ENCODE data around the gene CREG2.

Gene CREG2

DNA sequence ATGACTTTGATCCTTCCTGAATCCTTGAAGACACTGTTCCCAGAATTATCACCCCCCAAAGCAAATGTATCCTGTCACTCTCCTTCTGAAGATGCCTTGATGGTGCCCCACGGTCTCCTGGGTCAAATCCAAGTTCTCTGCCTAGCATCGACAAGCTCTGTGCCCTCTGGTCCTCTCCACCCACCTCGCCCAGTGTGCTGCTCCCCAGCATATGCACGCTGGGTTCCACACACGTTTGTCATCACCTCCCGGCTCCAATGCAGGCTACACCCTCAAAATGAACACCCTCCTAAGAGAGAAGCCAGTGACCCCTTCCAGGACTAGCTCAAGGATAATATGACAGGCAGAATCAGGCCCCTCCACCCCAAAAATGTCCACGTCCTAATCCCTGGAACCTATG lies 39.5 kb upstream of the CREG2 start:
- ChIA-PET POLR2A (no interaction called here), CTCF (no interaction called here)
- no peak for TF ChIP-seq BHLHE40 (IDR thresholded peaks at IDR 0.05; ENCODE audit: borderline replicate concordance)
- TF ChIP-seq NFRKB (IDR thresholded peaks at IDR 0.05) = no peak
- TF ChIP-seq HDGF (IDR thresholded peaks at IDR 0.05; ENCODE audit: borderline replicate concordance) = no peak
- no peak for TF ChIP-seq ARNT (IDR thresholded peaks at IDR 0.05)
- no peak for TF ChIP-seq LEF1 (IDR thresholded peaks at IDR 0.05; ENCODE audit: borderline replicate concordance)
- TF ChIP-seq FOXA1 (IDR thresholded peaks at IDR 0.05) = no peak
- no peak for TF ChIP-seq L3MBTL2 (conservative IDR thresholded peaks at IDR 0.05)
- TF ChIP-seq FOXK2 (IDR thresholded peaks at IDR 0.05) = no peak
- TF ChIP-seq CTBP1 (IDR thresholded peaks at IDR 0.05; ENCODE audit: borderline replicate concordance) = no peak
- no peak for TF ChIP-seq SP1 (IDR thresholded peaks at IDR 0.05)
- no peak for TF ChIP-seq FOXM1 (IDR thresholded peaks at IDR 0.05; ENCODE audit: borderline replicate concordance)
- DNase-seq (ENCODE audit: extremely low spot score) = no peak

- TF ChIP-seq SUZ12 (IDR thresholded peaks at IDR 0.05) (no peak), ELF4 (IDR thresholded peaks at IDR 0.05) (no peak), L3MBTL2 (conservative IDR thresholded peaks at IDR 0.05) (no peak)
- TF ChIP-seq, protein P1, sequence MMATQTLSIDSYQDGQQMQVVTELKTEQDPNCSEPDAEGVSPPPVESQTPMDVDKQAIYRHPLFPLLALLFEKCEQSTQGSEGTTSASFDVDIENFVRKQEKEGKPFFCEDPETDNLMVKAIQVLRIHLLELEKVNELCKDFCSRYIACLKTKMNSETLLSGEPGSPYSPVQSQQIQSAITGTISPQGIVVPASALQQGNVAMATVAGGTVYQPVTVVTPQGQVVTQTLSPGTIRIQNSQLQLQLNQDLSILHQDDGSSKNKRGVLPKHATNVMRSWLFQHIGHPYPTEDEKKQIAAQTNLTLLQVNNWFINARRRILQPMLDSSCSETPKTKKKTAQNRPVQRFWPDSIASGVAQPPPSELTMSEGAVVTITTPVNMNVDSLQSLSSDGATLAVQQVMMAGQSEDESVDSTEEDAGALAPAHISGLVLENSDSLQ (IDR thresholded peaks at IDR 0.05) = no peak
- no peak for DNase-seq (ENCODE audit: extremely low spot score)
- ChIA-PET POLR2A (no interaction called here), CTCF (no interaction called here)
These were observed 33.3 kb upstream of the CREG2 start for GRCh38 chr2:101420623-101421022.

DNA sequence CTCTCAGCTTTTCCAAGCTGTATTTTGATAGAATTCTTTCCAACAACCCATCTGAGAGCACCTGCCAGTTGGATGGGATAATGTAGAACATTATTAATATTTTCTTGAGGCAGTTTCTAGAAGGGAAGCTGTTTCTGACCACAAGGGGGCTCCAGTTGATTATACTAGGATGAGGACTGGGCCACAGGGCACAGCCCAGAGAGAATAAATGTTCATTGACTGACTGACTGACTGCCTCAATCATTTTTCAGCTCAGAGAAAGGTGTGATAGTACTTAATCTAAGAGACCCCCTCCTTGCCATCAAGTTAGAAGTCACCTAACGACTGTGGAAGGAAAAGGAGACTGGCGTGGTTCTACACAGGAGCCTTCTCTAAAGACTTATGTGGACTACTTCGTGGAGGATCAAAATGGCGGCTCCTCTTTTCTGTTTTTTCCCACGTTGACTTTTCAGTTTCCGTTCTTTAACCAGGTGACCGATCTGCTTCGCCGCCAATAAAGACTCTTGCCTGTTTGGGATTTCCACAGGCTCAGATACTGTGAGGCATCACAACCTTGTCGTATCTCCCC lies 31.9 kb upstream of the CREG2 start:
- peak; percentile 57 for DNase-seq (ENCODE audit: extremely low spot score)
- TF ChIP-seq, protein P1 (IDR thresholded peaks at IDR 0.05) = peak; percentile 19; the same call in 1 of the 2 replicates
- no peak for TF ChIP-seq FOXA1 (IDR thresholded peaks at IDR 0.05)
- CTCF ChIA-PET = interaction anchor here (0.6 to 1.7 kb wide), 9 partner anchors 8 to 413 kb away, joined by 3 to 7 read pairs (median 3); no protein-coding TSS in a partner anchor
- POLR2A ChIA-PET = no interaction called here

DNA sequence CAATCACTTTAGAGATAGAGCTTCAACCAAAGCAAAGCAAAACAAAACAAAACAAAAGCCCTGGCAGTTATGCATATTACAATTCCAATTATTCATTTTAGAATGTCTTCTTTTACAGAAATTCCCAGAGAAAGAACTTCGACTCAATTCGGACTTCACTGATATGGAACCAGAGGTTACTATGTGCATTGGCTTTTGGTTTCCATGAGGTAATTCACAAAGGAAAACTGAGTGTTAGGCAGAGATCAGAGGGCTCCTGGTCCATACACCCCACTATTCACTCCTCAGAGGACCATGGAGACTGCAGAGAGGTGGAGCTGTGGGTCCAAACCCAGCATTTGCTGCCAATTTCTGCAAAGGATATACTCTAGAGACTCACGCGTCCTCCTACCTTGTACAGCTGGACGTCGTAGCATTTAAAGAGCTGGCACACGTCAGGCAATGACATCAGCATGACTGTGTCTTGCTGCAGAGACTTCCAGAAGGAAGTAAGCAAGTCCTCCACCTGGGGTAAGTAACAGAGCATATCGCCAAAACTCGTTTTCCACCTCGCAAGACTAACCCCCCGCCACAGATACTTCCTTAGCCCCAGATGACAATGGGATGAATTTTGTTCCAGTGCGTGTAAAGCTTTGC lies 31.3 kb upstream of the CREG2 start:
- POLR2A ChIA-PET = no interaction called here
- TF ChIP-seq TARDBP (IDR thresholded peaks at IDR 0.05) (no peak), SUZ12 (IDR thresholded peaks at IDR 0.05) (no peak), ARNT (IDR thresholded peaks at IDR 0.05) (no peak), FOXK2 (IDR thresholded peaks at IDR 0.05) (no peak), FOXM1 (IDR thresholded peaks at IDR 0.05; ENCODE audit: borderline replicate concordance) (no peak), ELF4 (IDR thresholded peaks at IDR 0.05) (no peak), LEF1 (IDR thresholded peaks at IDR 0.05; ENCODE audit: borderline replicate concordance) (no peak), NFRKB (IDR thresholded peaks at IDR 0.05) (no peak), L3MBTL2 (conservative IDR thresholded peaks at IDR 0.05) (no peak), ZNF384 (IDR thresholded peaks at IDR 0.05) (no peak)
- TF ChIP-seq, protein P1 (IDR thresholded peaks at IDR 0.05) = no peak
- no peak for DNase-seq (ENCODE audit: extremely low spot score)
- CTCF ChIA-PET = interaction anchor here (0.7 to 1.7 kb wide), 7 partner anchors 8 to 412 kb away, joined by 3 to 7 read pairs (median 4); no protein-coding TSS in a partner anchor

DNA sequence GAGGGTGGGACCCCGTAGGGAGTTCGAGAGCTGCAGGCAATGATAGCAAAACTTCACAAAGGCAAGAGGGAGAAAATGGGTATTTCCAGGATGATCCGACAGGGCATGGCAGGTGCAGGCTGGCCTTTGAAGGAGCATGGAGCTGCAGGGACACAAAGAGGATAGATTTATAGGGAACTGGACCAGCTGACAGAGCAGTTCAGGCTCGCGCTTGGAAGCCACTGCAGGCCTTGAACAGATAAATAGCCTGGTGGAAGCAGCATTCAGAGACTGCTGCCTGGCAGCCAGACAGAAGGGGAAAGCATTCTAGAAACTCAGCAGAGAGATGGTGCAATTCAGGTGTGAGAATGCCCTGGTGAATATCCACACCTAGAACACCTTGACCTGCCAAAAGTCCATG lies 29.3 kb upstream of the CREG2 start:
- ChIA-PET CTCF (no interaction called here), POLR2A (no interaction called here)
- TF ChIP-seq BHLHE40 (IDR thresholded peaks at IDR 0.05; ENCODE audit: borderline replicate concordance) = no peak
- no peak for DNase-seq (ENCODE audit: extremely low spot score)

- ChIA-PET POLR2A (no interaction called here), CTCF (no interaction called here)
- TF ChIP-seq, protein P1 (IDR thresholded peaks at IDR 0.05) = no peak
- TF ChIP-seq TARDBP (IDR thresholded peaks at IDR 0.05) (no peak), L3MBTL2 (conservative IDR thresholded peaks at IDR 0.05) (no peak), CTBP1 (IDR thresholded peaks at IDR 0.05; ENCODE audit: borderline replicate concordance) (no peak)
- DNase-seq (ENCODE audit: extremely low spot score) = no peak
These were observed 28.6 kb upstream of the CREG2 start for GRCh38 chr2:101415884-101416283.

DNA sequence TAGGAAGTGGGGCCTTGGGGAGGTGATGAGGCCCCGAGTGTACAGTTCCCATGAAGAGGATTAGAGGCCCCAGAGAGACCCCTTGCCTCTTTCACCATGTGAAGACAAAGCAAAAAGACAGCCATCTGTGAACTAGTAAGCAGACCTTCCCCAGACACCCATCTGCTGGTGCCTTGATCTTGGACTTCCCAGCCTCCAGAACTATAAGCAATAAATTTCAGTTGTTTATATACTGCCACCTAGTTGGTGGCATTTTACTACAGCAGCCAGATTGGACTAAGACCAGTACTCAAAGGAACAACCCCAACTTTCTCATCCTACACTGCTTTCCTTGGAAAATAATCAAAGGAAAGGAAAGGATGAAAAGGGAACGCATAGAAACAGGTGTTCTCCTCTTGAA lies 27.9 kb upstream of the CREG2 start:
- ChIA-PET POLR2A (no interaction called here), CTCF (no interaction called here)
- no peak for DNase-seq (ENCODE audit: extremely low spot score)
- TF ChIP-seq ZNF384 (IDR thresholded peaks at IDR 0.05) (no peak), HDGF (IDR thresholded peaks at IDR 0.05; ENCODE audit: borderline replicate concordance) (no peak), ELF4 (IDR thresholded peaks at IDR 0.05) (no peak), CTBP1 (IDR thresholded peaks at IDR 0.05; ENCODE audit: borderline replicate concordance) (no peak), TARDBP (IDR thresholded peaks at IDR 0.05) (no peak), BHLHE40 (IDR thresholded peaks at IDR 0.05; ENCODE audit: borderline replicate concordance) (no peak), FOXA1 (IDR thresholded peaks at IDR 0.05) (no peak), L3MBTL2 (conservative IDR thresholded peaks at IDR 0.05) (no peak), LEF1 (IDR thresholded peaks at IDR 0.05; ENCODE audit: borderline replicate concordance) (no peak), NFRKB (IDR thresholded peaks at IDR 0.05) (no peak), FOXK2 (IDR thresholded peaks at IDR 0.05) (no peak), SUZ12 (IDR thresholded peaks at IDR 0.05) (no peak), ARNT (IDR thresholded peaks at IDR 0.05) (no peak), SP1 (IDR thresholded peaks at IDR 0.05) (no peak), FOXM1 (IDR thresholded peaks at IDR 0.05; ENCODE audit: borderline replicate concordance) (no peak)
- TF ChIP-seq, protein P1 (IDR thresholded peaks at IDR 0.05) = no peak
